OCI-LY7 (cell line): Measurements from ENCODE around the gene MCUB.

Experiments used
- EZH2phosphoT487 ChIP-seq: fragments of 200-600 bp; sonication (generic); IDR thresholded peaks from 2 replicates; pipeline ENCODE4 v1.6.1; 2018; ENCODE audit warnings: low read depth, borderline replicate concordance, mild to moderate bottlenecking, mixed run types, antibody characterized with exemption, low read length, moderate library complexity, mixed read lengths
- TF ChIP-seq, protein P1 (sequence below): fragments of 200-600 bp; sonication (generic); conservative IDR thresholded peaks from 2 replicates; pipeline ENCODE4 v1.5.1; 2014; ENCODE audit warnings: mild to moderate bottlenecking, antibody characterized with exemption, low read length, moderate library complexity, mixed read lengths

DNA sequence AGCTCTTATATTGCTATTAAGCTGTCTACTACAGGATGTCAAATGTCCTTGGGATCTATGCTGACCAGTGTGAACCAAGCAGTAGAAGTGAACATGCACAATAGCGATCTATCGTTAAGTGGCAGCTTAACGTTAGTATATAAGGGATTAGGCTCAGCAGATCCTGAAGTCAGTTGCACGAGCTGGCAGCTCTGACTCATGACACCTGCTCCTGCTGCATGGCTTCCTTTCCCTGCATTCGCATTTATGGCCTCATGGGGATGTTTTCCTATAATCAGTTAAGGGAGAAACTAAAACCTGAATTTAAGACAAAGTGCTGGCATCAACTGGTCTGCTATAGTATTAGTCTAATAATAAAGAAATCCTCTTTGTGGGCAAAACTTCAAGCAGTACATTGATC, 12.7 kb upstream of the MCUB start:
- TF ChIP-seq, protein P1, sequence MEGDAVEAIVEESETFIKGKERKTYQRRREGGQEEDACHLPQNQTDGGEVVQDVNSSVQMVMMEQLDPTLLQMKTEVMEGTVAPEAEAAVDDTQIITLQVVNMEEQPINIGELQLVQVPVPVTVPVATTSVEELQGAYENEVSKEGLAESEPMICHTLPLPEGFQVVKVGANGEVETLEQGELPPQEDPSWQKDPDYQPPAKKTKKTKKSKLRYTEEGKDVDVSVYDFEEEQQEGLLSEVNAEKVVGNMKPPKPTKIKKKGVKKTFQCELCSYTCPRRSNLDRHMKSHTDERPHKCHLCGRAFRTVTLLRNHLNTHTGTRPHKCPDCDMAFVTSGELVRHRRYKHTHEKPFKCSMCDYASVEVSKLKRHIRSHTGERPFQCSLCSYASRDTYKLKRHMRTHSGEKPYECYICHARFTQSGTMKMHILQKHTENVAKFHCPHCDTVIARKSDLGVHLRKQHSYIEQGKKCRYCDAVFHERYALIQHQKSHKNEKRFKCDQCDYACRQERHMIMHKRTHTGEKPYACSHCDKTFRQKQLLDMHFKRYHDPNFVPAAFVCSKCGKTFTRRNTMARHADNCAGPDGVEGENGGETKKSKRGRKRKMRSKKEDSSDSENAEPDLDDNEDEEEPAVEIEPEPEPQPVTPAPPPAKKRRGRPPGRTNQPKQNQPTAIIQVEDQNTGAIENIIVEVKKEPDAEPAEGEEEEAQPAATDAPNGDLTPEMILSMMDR: no peak
- no peak for TF ChIP-seq EZH2phosphoT487
